GM23338 (cell line): ENCODE data around the gene PMAIP1. TPM values are rescaled to one million over a fixed set of nuclear protein-coding genes. Genes with fewer than 3 reads are reported as not detected.
A peak's percentile ranks its signal among the peaks of the same experiment; 100 is the strongest.
"Not testable (repeated sequence)": the region's sequence is repeated elsewhere in the genome, so short reads cannot be mapped to it uniquely, and the experiment has no call there.

ENCODE experiments used
- ATAC-seq: fragments of 200-7000 bp; cut with Tn5 transposase; 3 replicates; pipeline ENCODE4 v1.9.1; 2020
- DNase-seq: peaks from one replicate; pipeline ENCODE4 v3.0.0-alpha.2; 2015; ENCODE audit warnings: low spot score
- H2AFZ ChIP-seq: fragments of 200-600 bp; sonication (generic); 2 replicates; pipeline ENCODE4 v1.8.0; 2016; ENCODE audit warnings: antibody characterized with exemption, mild to moderate bottlenecking, moderate library complexity
- H3F3A ChIP-seq: fragments of 200-600 bp; sonication (generic); replicated peaks from 2 replicates; pipeline ENCODE4 v1.8.0; 2017; ENCODE audit warnings: antibody characterized with exemption, mixed run types, low read depth
- H3K27ac ChIP-seq: fragments of 200-600 bp; sonication (generic); 2 replicates; pipeline ENCODE4 v1.6.1; 2016; ENCODE audit warnings: low read depth
- H3K27me3 ChIP-seq: fragments of 200-600 bp; sonication (generic); 2 replicates; pipeline ENCODE4 v1.8.0; 2016; ENCODE audit warnings: mild to moderate bottlenecking, mixed run types, moderate library complexity; ENCODE audit not compliant: insufficient read depth
- H3K36me3 ChIP-seq: fragments of 200-600 bp; sonication (generic); 2 replicates; pipeline ENCODE4 v1.8.0; 2016; ENCODE audit warnings: mild to moderate bottlenecking; ENCODE audit not compliant: insufficient read depth
- H3K4me1 ChIP-seq: fragments of 200-600 bp; sonication (generic); 2 replicates; pipeline ENCODE4 v1.8.0; 2016; ENCODE audit warnings: mild to moderate bottlenecking, moderate library complexity; ENCODE audit not compliant: insufficient read depth
- H3K4me2 ChIP-seq: fragments of 200-600 bp; sonication (generic); 2 replicates; pipeline ENCODE4 v1.7.1; 2017; ENCODE audit warnings: mixed run types
- H3K4me3 ChIP-seq: fragments of 200-600 bp; sonication (generic); 2 replicates; pipeline ENCODE4 v1.6.1; 2016; ENCODE audit warnings: mixed run types
- H3K79me2 ChIP-seq: fragments of 200-600 bp; sonication (generic); replicated peaks from 2 replicates; pipeline ENCODE4 v1.8.0; 2017; ENCODE audit warnings: mild to moderate bottlenecking; ENCODE audit not compliant: insufficient read depth
- H3K9me2 ChIP-seq: fragments of 200-600 bp; sonication (generic); 2 replicates; pipeline ENCODE4 v1.8.0; 2017; ENCODE audit not compliant: insufficient read depth
- H4K20me1 ChIP-seq: fragments of 200-600 bp; sonication (generic); replicated peaks from 2 replicates; pipeline ENCODE4 v1.8.0; 2017; ENCODE audit warnings: mild to moderate bottlenecking; ENCODE audit not compliant: insufficient read depth
- H3K27ac Mint-ChIP-seq: 2 replicates; pipeline ENCODE4 v1.8.0; 2020; ENCODE audit warnings: inconsistent platforms, mild to moderate bottlenecking, moderate library complexity, mixed read lengths
- H3K27me3 Mint-ChIP-seq: 3 replicates; pipeline ENCODE4 v1.8.0; 2022; ENCODE audit warnings: low read depth, mild to moderate bottlenecking, moderate library complexity, mixed read lengths, inconsistent platforms; ENCODE audit not compliant: insufficient read depth, poor library complexity
- H3K36me3 Mint-ChIP-seq: 3 replicates; pipeline ENCODE4 v1.8.0; 2021; ENCODE audit warnings: low read depth, mild to moderate bottlenecking, inconsistent platforms, moderate library complexity, mixed read lengths
- H3K4me1 Mint-ChIP-seq: 3 replicates; pipeline ENCODE4 v1.8.0; 2020; ENCODE audit warnings: mild to moderate bottlenecking, inconsistent platforms, mixed read lengths
- H3K4me3 Mint-ChIP-seq: 3 replicates; pipeline ENCODE4 v1.8.0; 2021; ENCODE audit warnings: moderate library complexity, mild to moderate bottlenecking, inconsistent platforms, mixed read lengths
- H3K9me3 Mint-ChIP-seq: 3 replicates; pipeline ENCODE4 v1.8.0; 2020; ENCODE audit warnings: moderate library complexity, mild to moderate bottlenecking, inconsistent platforms, mixed read lengths
- CTCF ChIP-seq, 2 experiments: fragments of 200-600 bp in 1 of 2; sonication (generic) in 1 of 2; conservative IDR thresholded peaks; 2 replicates each; pipeline versions ENCODE4 v1.5.1 to v1.6.1; 2016 to 2017; ENCODE audit warnings: antibody characterized with exemption in 2 of 2, low read depth in 2 of 2, mild to moderate bottlenecking in 2 of 2, moderate library complexity in 1 of 2
- JUNB ChIP-seq: IDR thresholded peaks from one replicate; pipeline ENCODE4 v1.6.1; 2016; ENCODE audit warnings: antibody characterized with exemption; ENCODE audit not compliant: unreplicated experiment
- ZNF462 ChIP-seq: fragments of 250-450 bp; sonication (Bioruptor Pico); IDR thresholded peaks from 2 replicates; pipeline ENCODE4 v1.5.0; 2020; ENCODE audit warnings: mild to moderate bottlenecking, moderate library complexity
- polyA plus RNA-seq: library from polyadenylated mRNA; unstranded; fragments of >200 nt; fragmentation: Nextera tagmentation; extraction: Ambion mirVana; gene quantifications from 2 replicates; pipeline ENCODE4 v1.2.1, GENCODE V29; 2016
- total RNA-seq: library from RNA; depleted of rRNA; stranded (reverse); fragments of >200 nt; shearing (Covaris generic); gene quantifications from 2 replicates; pipeline ENCODE4 v1.2.3, GENCODE V29; 2014
- TF ChIP-seq, protein P1 (sequence below): IDR thresholded peaks from 2 replicates; pipeline ENCODE4 v1.6.1; 2016; ENCODE audit warnings: antibody characterized with exemption

Gene PMAIP1
- total and polyA plus RNA-seq, 2 experiments from 2014 or later: 156 to 296 TPM

- TF ChIP-seq ZNF462 (CRISPR knock-in tag) (no peak), CTCF (conservative IDR thresholded peaks at IDR 0.05; ENCODE audit: low read depth in 2 of 2) (no peak), JUNB (no peak)
- TF ChIP-seq, protein P1, sequence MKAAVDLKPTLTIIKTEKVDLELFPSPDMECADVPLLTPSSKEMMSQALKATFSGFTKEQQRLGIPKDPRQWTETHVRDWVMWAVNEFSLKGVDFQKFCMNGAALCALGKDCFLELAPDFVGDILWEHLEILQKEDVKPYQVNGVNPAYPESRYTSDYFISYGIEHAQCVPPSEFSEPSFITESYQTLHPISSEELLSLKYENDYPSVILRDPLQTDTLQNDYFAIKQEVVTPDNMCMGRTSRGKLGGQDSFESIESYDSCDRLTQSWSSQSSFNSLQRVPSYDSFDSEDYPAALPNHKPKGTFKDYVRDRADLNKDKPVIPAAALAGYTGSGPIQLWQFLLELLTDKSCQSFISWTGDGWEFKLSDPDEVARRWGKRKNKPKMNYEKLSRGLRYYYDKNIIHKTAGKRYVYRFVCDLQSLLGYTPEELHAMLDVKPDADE: no peak
Measured at GRCh38 chr18:59853380-59853779, 46.4 kb upstream of the PMAIP1 start (continued).

- H2AFZ ChIP-seq: peak overlapping the region; percentile 38; the same call in 1 of the 2 replicates
- ATAC-seq: not testable (repeated sequence)
Measured at GRCh38 chr18:59853988-59854387, 45.8 kb upstream of the PMAIP1 start.

More at GRCh38 chr18:59853988-59854387, 45.8 kb upstream of the PMAIP1 start:
- not testable (repeated sequence) for H4K20me1 ChIP-seq, H3K79me2 ChIP-seq, H3K27me3 ChIP-seq, H3K36me3 ChIP-seq, H3K4me2 ChIP-seq, H3K4me1 Mint-ChIP-seq, H3K27ac Mint-ChIP-seq, DNase-seq, H3K27ac ChIP-seq, H3K4me1 ChIP-seq, H3K4me3 Mint-ChIP-seq, H3K9me2 ChIP-seq, H3K36me3 Mint-ChIP-seq, H3F3A ChIP-seq, H3K27me3 Mint-ChIP-seq, H3K4me3 ChIP-seq, H3K9me3 Mint-ChIP-seq
